HUES64 (cell line): ENCODE results near the gene CORO1A. TPM values are rescaled to one million over a fixed set of nuclear protein-coding genes. Genes with fewer than 3 reads are reported as not detected.
A peak's percentile ranks its signal among the peaks of the same experiment; 100 is the strongest.

Experiments used
- H3K27ac ChIP-seq: 2 replicates; pipeline ENCODE4 v1.7.0; 2013; ENCODE audit warnings: low read depth, low read length, inconsistent platforms
- H3K27me3 ChIP-seq: 2 replicates; pipeline ENCODE4 v1.6.1; 2013; ENCODE audit warnings: mild to moderate bottlenecking, low read length; ENCODE audit not compliant: insufficient read depth
- H3K36me3 ChIP-seq: 2 replicates; pipeline ENCODE4 v1.6.1; 2013; ENCODE audit warnings: mild to moderate bottlenecking, low read length; ENCODE audit not compliant: insufficient read depth
- H3K4me1 ChIP-seq: 2 replicates; pipeline ENCODE4 v1.6.1; 2013; ENCODE audit warnings: mild to moderate bottlenecking, low read length, moderate library complexity; ENCODE audit not compliant: insufficient read depth
- H3K4me3 ChIP-seq: 2 replicates; pipeline ENCODE4 v1.5.1; 2013; ENCODE audit warnings: mild to moderate bottlenecking, low read length, moderate library complexity
- H3K9ac ChIP-seq: 2 replicates; pipeline ENCODE4 v1.6.1; 2013; ENCODE audit warnings: mild to moderate bottlenecking, low read depth, low read length
- H3K9me3 ChIP-seq: 2 replicates; pipeline ENCODE4 v1.6.1; 2013; ENCODE audit warnings: low read depth, low read length; ENCODE audit not compliant: insufficient read depth
- WGBS: fragments of 150-250, 120-280 bp; methylation state at CpG from one replicate; pipeline ENCODE4 v1.1.7; 2013; ENCODE audit warnings: missing lambda C conversion rate; 5-methylcytosine and 5-hydroxymethylcytosine counted together
- polyA plus RNA-seq, 2 experiments: library from polyadenylated mRNA; stranded (reverse); fragments of 50-300 nt; gene quantifications; one replicate each; pipeline ENCODE4 v1.2.3, GENCODE V29; 2013

Gene CORO1A
- polyA plus RNA-seq (2013, experiment 1 of 2), result 5.6 TPM
- polyA plus RNA-seq (2013, experiment 2 of 2), result 6.6 TPM

GRCh38 chr16:30183233-30184095 lies at the start of gene CORO1A:
Gene CORO1A (plus strand): TSS chr16:30183602. CDS start chr16:30185210, 1,608 bp downstream.
- H3K9me3 ChIP-seq, result no peaks in the 10 kb centered on the region
- no peaks in the 10 kb centered on the region for H3K36me3 ChIP-seq
- H3K4me3 ChIP-seq, result peak within 1 kb of the TSS; percentile 69
- peak within 1 kb of the TSS; percentile 62; the same call in 1 of the 2 replicates for H3K9ac ChIP-seq
- no peaks in the 10 kb centered on the region for H3K4me1 ChIP-seq
- H3K27me3 ChIP-seq, result peaks cover 27% of the 10 kb centered on the region
- 5% methylated on average over 81 of the region's 81 CpGs for WGBS
- H3K27ac ChIP-seq, result no peak within 1 kb of the TSS

GRCh38 chr16:30136971-30137605 lies 46.3 kb upstream of the CORO1A start:
- H3K4me1 ChIP-seq, result no peaks in the 10 kb centered on the region
- H3K27ac ChIP-seq, result no peak overlapping the region
- no peaks in the 10 kb centered on the region for H3K36me3 ChIP-seq
- H3K27me3 ChIP-seq, result no peaks in the 10 kb centered on the region
- H3K9me3 ChIP-seq, result no peaks in the 10 kb centered on the region
- no peak overlapping the region for H3K4me3 ChIP-seq
- no peak overlapping the region for H3K9ac ChIP-seq
- 95% methylated on average over 11 of the region's 11 CpGs for WGBS

GRCh38 chr16:30137897-30138296 lies 45.5 kb upstream of the CORO1A start:
- H3K4me3 ChIP-seq, result no peak overlapping the region
- no peaks in the 10 kb centered on the region for H3K9me3 ChIP-seq
- no peak overlapping the region for H3K9ac ChIP-seq
- H3K36me3 ChIP-seq, result no peaks in the 10 kb centered on the region
- WGBS, result 84% methylated on average over 8 of the region's 8 CpGs
- H3K27ac ChIP-seq, result no peak overlapping the region
- no peaks in the 10 kb centered on the region for H3K4me1 ChIP-seq
- H3K27me3 ChIP-seq, result no peaks in the 10 kb centered on the region

GRCh38 chr16:30139583-30140481 lies 43.6 kb upstream of the CORO1A start:
- Histone ChIP-seq H3K4me1 (no peaks in the 10 kb centered on the region), H3K27ac (no peak overlapping the region), H3K27me3 (no peaks in the 10 kb centered on the region), H3K9ac (no peak overlapping the region), H3K36me3 (no peaks in the 10 kb centered on the region), H3K4me3 (no peak overlapping the region), H3K9me3 (no peaks in the 10 kb centered on the region)
- WGBS, result 86% methylated on average over 13 of the region's 13 CpGs

- H3K27ac ChIP-seq, result no peak overlapping the region
- WGBS, result 100% methylated on average over 2 of the region's 2 CpGs
- H3K9ac ChIP-seq, result no peak overlapping the region
- H3K9me3 ChIP-seq, result no peaks in the 10 kb centered on the region
- H3K4me3 ChIP-seq, result no peak overlapping the region
- no peaks in the 10 kb centered on the region for H3K4me1 ChIP-seq
- H3K27me3 ChIP-seq, result no peaks in the 10 kb centered on the region
- no peaks in the 10 kb centered on the region for H3K36me3 ChIP-seq
Observed at GRCh38 chr16:30141750-30142149, 41.7 kb upstream of the CORO1A start.

- H3K27me3 ChIP-seq, result no peaks in the 10 kb centered on the region
- no peaks in the 10 kb centered on the region for H3K4me1 ChIP-seq
- WGBS, result 89% methylated on average over 13 of the region's 13 CpGs
- no peaks in the 10 kb centered on the region for H3K36me3 ChIP-seq
- H3K27ac ChIP-seq, result no peak overlapping the region
- H3K4me3 ChIP-seq, result no peak overlapping the region
- H3K9ac ChIP-seq, result no peak overlapping the region
- H3K9me3 ChIP-seq, result no peaks in the 10 kb centered on the region
Observed at GRCh38 chr16:30142672-30143346, 40.6 kb upstream of the CORO1A start.

GRCh38 chr16:30143347-30143702 lies 40.1 kb upstream of the CORO1A start:
- H3K36me3 ChIP-seq, result no peaks in the 10 kb centered on the region
- H3K4me3 ChIP-seq, result no peak overlapping the region
- WGBS, result 90% methylated on average over 1 of the region's 2 CpGs
- no peaks in the 10 kb centered on the region for H3K9me3 ChIP-seq
- no peak overlapping the region for H3K9ac ChIP-seq
- no peaks in the 10 kb centered on the region for H3K27me3 ChIP-seq
- no peaks in the 10 kb centered on the region for H3K4me1 ChIP-seq
- no peak overlapping the region for H3K27ac ChIP-seq

- H3K4me1 ChIP-seq, result no peaks in the 10 kb centered on the region
Observed at GRCh38 chr16:30144017-30144416, 39.4 kb upstream of the CORO1A start.

GRCh38 chr16:30144917-30145316 lies 38.5 kb upstream of the CORO1A start:
- no peak overlapping the region for H3K4me3 ChIP-seq
- H3K36me3 ChIP-seq, result no peaks in the 10 kb centered on the region
- H3K27me3 ChIP-seq, result no peaks in the 10 kb centered on the region
- WGBS, result no CpG with 5 or more reads among the region's 1 CpG
- H3K4me1 ChIP-seq, result no peaks in the 10 kb centered on the region
- H3K27ac ChIP-seq, result no peak overlapping the region
- peaks cover 7% of the 10 kb centered on the region for H3K9me3 ChIP-seq
- H3K9ac ChIP-seq, result no peak overlapping the region

More at GRCh38 chr16:30144017-30144416, 39.4 kb upstream of the CORO1A start:
- Histone ChIP-seq H3K9ac (no peak overlapping the region), H3K36me3 (no peaks in the 10 kb centered on the region), H3K9me3 (no peaks in the 10 kb centered on the region), H3K27ac (no peak overlapping the region), H3K27me3 (no peaks in the 10 kb centered on the region), H3K4me3 (no peak overlapping the region)

GRCh38 chr16:30145657-30146056 lies 37.7 kb upstream of the CORO1A start:
- Histone ChIP-seq H3K9me3 (peaks cover 7% of the 10 kb centered on the region), H3K4me3 (no peak overlapping the region), H3K9ac (no peak overlapping the region), H3K4me1 (no peaks in the 10 kb centered on the region), H3K27ac (no peak overlapping the region), H3K27me3 (no peaks in the 10 kb centered on the region), H3K36me3 (no peaks in the 10 kb centered on the region)
- 82% methylated on average over 1 of the region's 1 CpG for WGBS
